IMR-90 (cell line): ENCODE measurements around the gene KDM4B. TPM values are rescaled to one million over a fixed set of nuclear protein-coding genes. Genes with fewer than 3 reads are reported as not detected.

Source experiments
- ATAC-seq: fragments of 200-7000 bp; cut with Tn5 transposase; 2 replicates; pipeline ENCODE4 v1.9.1; 2020; ENCODE audit warnings: low read depth, mild to moderate bottlenecking, moderate library complexity
- BruUV-seq: library from RNA; stranded (reverse); fragments of 400-500 nt; replicated peaks from 2 replicates; lab custom pipeline; 2021; lab: Mats Ljungman, UMichigan
- CTCF ChIA-PET: fragments of 300-600 bp; formaldehyde crosslinking; extraction: SDS; loops from one replicate; lab custom pipeline; 2021; ENCODE audit warnings: antibody characterized with exemption; lab: Yijun Ruan, JAX
- POLR2A ChIA-PET: fragments of 300-600 bp; sonication (Branson Sonifier 250); formaldehyde crosslinking; loops from one replicate; lab custom pipeline; 2022; ENCODE audit warnings: antibody characterized with exemption; ENCODE audit not compliant: unreplicated experiment; lab: Charles Lee
- DNase-seq: peaks from one replicate; pipeline ENCODE4 v3.0.0; 2013
- H2AFZ ChIP-seq: replicated peaks from 2 replicates; pipeline ENCODE3; 2013; ENCODE audit warnings: low read length, mild to moderate bottlenecking; ENCODE audit not compliant: poor library complexity
- H2AK5ac ChIP-seq: 2 replicates; pipeline ENCODE4 v1.6.1; 2013; ENCODE audit warnings: low read depth, low read length, inconsistent platforms
- H2AK9ac ChIP-seq: replicated peaks from 2 replicates; pipeline ENCODE3; 2013; ENCODE audit warnings: mild to moderate bottlenecking, low read depth, low read length, moderate library complexity; ENCODE audit not compliant: poor library complexity
- H2BK120ac ChIP-seq: 2 replicates; pipeline ENCODE4 v1.6.1; 2013; ENCODE audit warnings: low read depth, low read length, inconsistent platforms
- H2BK15ac ChIP-seq: 3 replicates; pipeline ENCODE4 v1.6.1; 2013; ENCODE audit warnings: low read depth, low read length, inconsistent platforms
- H2BK20ac ChIP-seq: 2 replicates; pipeline ENCODE4 v1.6.1; 2013; ENCODE audit warnings: low read depth, mild to moderate bottlenecking, inconsistent platforms, low read length, moderate library complexity
- H2BK5ac ChIP-seq: 2 replicates; pipeline ENCODE4 v1.6.1; 2013; ENCODE audit warnings: mild to moderate bottlenecking, low read depth, low read length, inconsistent platforms; ENCODE audit not compliant: poor library complexity, severe bottlenecking
- H3K14ac ChIP-seq: replicated peaks from 2 replicates; pipeline ENCODE4 v1.6.1; 2013; ENCODE audit warnings: low read depth, low read length, inconsistent platforms
- H3K18ac ChIP-seq: 2 replicates; pipeline ENCODE4 v1.6.1; 2013; ENCODE audit warnings: low read depth, low read length, control low read depth
- H3K23ac ChIP-seq: 2 replicates; pipeline ENCODE4 v1.6.1; 2013; ENCODE audit warnings: low read depth, low read length, inconsistent platforms
- H3K27ac ChIP-seq: 2 replicates; pipeline ENCODE4 v1.5.1; 2013; ENCODE audit warnings: mild to moderate bottlenecking, control low read depth, low read length; ENCODE audit not compliant: insufficient read depth
- H3K27me3 ChIP-seq: 2 replicates; pipeline ENCODE4 v1.6.1; 2013; ENCODE audit warnings: low read length; ENCODE audit not compliant: control insufficient read depth, insufficient read depth
- H3K36me3 ChIP-seq: 2 replicates; pipeline ENCODE4 v1.6.1; 2013; ENCODE audit warnings: low read length, mixed read lengths; ENCODE audit not compliant: control insufficient read depth, insufficient read depth
- H3K4ac ChIP-seq: 2 replicates; pipeline ENCODE4 v1.6.1; 2013; ENCODE audit warnings: low read depth, low read length, inconsistent platforms
- H3K4me1 ChIP-seq: 2 replicates; pipeline ENCODE4 v1.6.1; 2013; ENCODE audit warnings: low read length, mixed read lengths; ENCODE audit not compliant: control insufficient read depth, insufficient read depth
- H3K4me2 ChIP-seq: 2 replicates; pipeline ENCODE4 v1.6.1; 2013; ENCODE audit warnings: low read depth, mild to moderate bottlenecking, control low read depth, low read length, moderate library complexity
- H3K4me3 ChIP-seq: 2 replicates; pipeline ENCODE4 v1.5.1; 2013; ENCODE audit warnings: low read depth, mild to moderate bottlenecking, control low read depth, low read length, moderate library complexity; ENCODE audit not compliant: insufficient read depth
- H3K56ac ChIP-seq: 2 replicates; pipeline ENCODE4 v1.6.1; 2013; ENCODE audit warnings: low read length, inconsistent platforms; ENCODE audit not compliant: insufficient read depth; ENCODE audit errors: extremely low read depth
- H3K79me1 ChIP-seq, 2 experiments: 2 replicates each; pipeline ENCODE4 v1.6.1; 2013; ENCODE audit warnings: low read length in 2 of 2, inconsistent platforms in 1 of 2, low read depth in 1 of 2
- H3K9ac ChIP-seq: 2 replicates; pipeline ENCODE4 v1.6.1; 2013; ENCODE audit warnings: low read depth, low read length, control low read depth
- H3K9me1 ChIP-seq: 2 replicates; pipeline ENCODE4 v1.6.1; 2013; ENCODE audit warnings: low read length, inconsistent platforms; ENCODE audit not compliant: insufficient read depth
- H3K9me3 ChIP-seq: 2 replicates; pipeline ENCODE4 v1.6.1; 2013; ENCODE audit warnings: low read length; ENCODE audit not compliant: control insufficient read depth, insufficient read depth
- H4K20me1 ChIP-seq: 2 replicates; pipeline ENCODE4 v1.6.1; 2013; ENCODE audit warnings: low read length, inconsistent platforms; ENCODE audit not compliant: insufficient read depth
- H4K5ac ChIP-seq: 2 replicates; pipeline ENCODE4 v1.6.1; 2013; ENCODE audit warnings: mild to moderate bottlenecking, low read depth, low read length, control low read depth
- H4K8ac ChIP-seq, 2 experiments: 2 replicates each; pipeline ENCODE4 v1.6.1; 2013; ENCODE audit warnings: low read depth in 2 of 2, low read length in 2 of 2, control low read depth in 1 of 2, inconsistent platforms in 1 of 2
- H4K91ac ChIP-seq: 2 replicates; pipeline ENCODE4 v1.6.1; 2013; ENCODE audit warnings: low read depth, low read length, inconsistent platforms; ENCODE audit not compliant: insufficient read depth
- BHLHE40 ChIP-seq: fragments of 150-350 bp; IDR thresholded peaks from 2 replicates; pipeline ENCODE4 v1.6.1; 2016; ENCODE audit warnings: mild to moderate bottlenecking, low read depth, low read length
- CEBPB ChIP-seq: IDR thresholded peaks from 2 replicates; pipeline ENCODE4 v1.6.1; 2012; ENCODE audit warnings: low read depth, low read length, improper control_type of control experiment
- CHD1 ChIP-seq: IDR thresholded peaks from 2 replicates; pipeline ENCODE4 v1.6.1; 2012; ENCODE audit warnings: low read depth, low read length, improper control_type of control experiment
- CTCF ChIP-seq: conservative IDR thresholded peaks from 2 replicates; pipeline ENCODE4 v1.5.1; 2012; ENCODE audit warnings: mild to moderate bottlenecking, low read depth, low read length, improper control_type of control experiment
- ELK1 ChIP-seq: fragments of 150-350 bp; IDR thresholded peaks from 2 replicates; pipeline ENCODE4 v1.6.1; 2016; ENCODE audit warnings: low read depth, mild to moderate bottlenecking, low read length, moderate library complexity, borderline replicate concordance
- FOS ChIP-seq: fragments of 150-350 bp; IDR thresholded peaks from 2 replicates; pipeline ENCODE4 v1.6.1; 2016; ENCODE audit warnings: low read depth, low read length
- MAFK ChIP-seq: IDR thresholded peaks from 2 replicates; pipeline ENCODE4 v1.6.1; 2012; ENCODE audit warnings: low read depth, low read length, improper control_type of control experiment
- MAZ ChIP-seq: IDR thresholded peaks from 2 replicates; pipeline ENCODE4 v1.6.1; 2012; ENCODE audit warnings: low read depth, mild to moderate bottlenecking, low read length, improper control_type of control experiment, moderate library complexity, borderline replicate concordance
- MXI1 ChIP-seq: IDR thresholded peaks from 2 replicates; pipeline ENCODE4 v1.6.1; 2012; ENCODE audit warnings: low read depth, mild to moderate bottlenecking, low read length, moderate library complexity, borderline replicate concordance
- NFE2L2 ChIP-seq: fragments of 150-350 bp; IDR thresholded peaks from 2 replicates; pipeline ENCODE4 v1.6.1; 2016; ENCODE audit warnings: low read depth, mild to moderate bottlenecking, low read length
- POLR2A ChIP-seq: IDR thresholded peaks from 2 replicates; pipeline ENCODE4 v1.6.1; 2012; ENCODE audit warnings: mild to moderate bottlenecking, low read depth, low read length
- RAD21 ChIP-seq: IDR thresholded peaks from 2 replicates; pipeline ENCODE4 v1.6.1; 2012; ENCODE audit warnings: low read length, improper control_type of control experiment
- RCOR1 ChIP-seq: IDR thresholded peaks from 2 replicates; pipeline ENCODE4 v1.6.1; 2012; ENCODE audit warnings: mild to moderate bottlenecking, low read length, improper control_type of control experiment; ENCODE audit not compliant: insufficient replicate concordance
- RFX5 ChIP-seq: IDR thresholded peaks from 2 replicates; pipeline ENCODE4 v1.8.0; 2012; ENCODE audit warnings: low read depth, mild to moderate bottlenecking, low read length, moderate library complexity
- SMC3 ChIP-seq: fragments of 150-350 bp; IDR thresholded peaks from 2 replicates; pipeline ENCODE4 v1.6.1; 2016; ENCODE audit warnings: low read depth, mild to moderate bottlenecking, antibody characterized with exemption, low read length, moderate library complexity
- WGBS, 2 experiments: methylation state at CpG; one replicate each; pipeline versions ENCODE4 v1.1.5 to v1.1.7; 2013; ENCODE audit warnings: missing lambda C conversion rate in 2 of 2; ENCODE audit not compliant: insufficient read length in 1 of 2; ENCODE audit errors: extremely low coverage in 2 of 2; 5-methylcytosine and 5-hydroxymethylcytosine counted together
- dilution Hi-C: fragments of 300-500 bp; cut with HindIII; formaldehyde crosslinking; loops from one replicate; pipeline ENCODE4 v1.14.3; 2018; ENCODE audit warnings: low sequenced_read_pairs; ENCODE audit not compliant: unreplicated experiment
- in situ Hi-C: fragments of 300-500 bp; cut with MboI; formaldehyde crosslinking; loops from 3 replicates; pipeline ENCODE4 v1.14.3; 2019; ENCODE audit warnings: low sequenced_read_pairs, inconsistent platforms, mixed read lengths
- intact Hi-C: fragments of 100-400 bp; cut with micrococcal nuclease; formaldehyde crosslinking; loops from 2 replicates; pipeline ENCODE4 v1.10.0; 2022
- polyA plus RNA-seq, 3 experiments: library from polyadenylated mRNA; depleted of rRNA; stranded (reverse); fragments of >200 nt; gene quantifications; 2 replicates each; pipeline ENCODE4 v1.2.3, GENCODE V29; 2012; ENCODE audit warnings: low replicate concordance in 1 of 3
- total RNA-seq: library from RNA; depleted of rRNA; stranded (reverse); fragments of >200 nt; gene quantifications from 2 replicates; pipeline ENCODE4 v1.2.3, GENCODE V29; 2012
- TF ChIP-seq, protein P1 (sequence below): fragments of 150-350 bp; IDR thresholded peaks from 2 replicates; pipeline ENCODE4 v1.6.1; 2017; ENCODE audit warnings: mild to moderate bottlenecking, antibody characterized with exemption, low read length, low read depth

Gene KDM4B
- total and polyA plus RNA-seq, 2 of the 4 experiments (the other 2 are of a cell fraction) = 5.0 to 17.9 TPM

DNA sequence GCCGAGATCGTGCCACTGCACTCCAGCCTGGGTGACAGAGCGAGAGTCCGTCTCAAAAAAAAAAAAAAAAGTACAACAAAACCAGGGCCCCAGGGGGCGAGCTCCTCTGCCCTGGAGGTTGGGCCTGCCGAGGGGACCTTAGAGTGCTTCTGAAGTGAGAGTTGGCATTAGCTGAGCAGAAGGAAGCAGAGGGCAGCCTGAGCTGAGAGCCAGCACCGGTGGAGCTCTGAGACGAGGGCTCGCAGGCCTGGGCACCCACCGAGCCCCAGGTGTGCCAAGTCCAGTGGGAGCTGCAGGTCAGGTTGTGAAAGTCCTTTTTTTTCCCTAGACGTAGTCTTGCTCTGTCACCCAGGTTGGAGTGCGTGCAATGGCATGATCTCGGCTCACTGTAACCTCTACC lies 46.0 kb downstream of the KDM4B start:
- H3K4ac ChIP-seq = no peak overlapping the region
- in situ Hi-C loops = no loop called here
- TF ChIP-seq NFE2L2 (no peak), ELK1 (no peak), RAD21 (no peak), CHD1 (no peak), MXI1 (no peak), RFX5 (no peak), MAZ (no peak), CEBPB (no peak), POLR2A (no peak), FOS (no peak), BHLHE40 (no peak), MAFK (no peak), SMC3 (no peak), RCOR1 (no peak), CTCF (no peak)
- TF ChIP-seq, protein P1, sequence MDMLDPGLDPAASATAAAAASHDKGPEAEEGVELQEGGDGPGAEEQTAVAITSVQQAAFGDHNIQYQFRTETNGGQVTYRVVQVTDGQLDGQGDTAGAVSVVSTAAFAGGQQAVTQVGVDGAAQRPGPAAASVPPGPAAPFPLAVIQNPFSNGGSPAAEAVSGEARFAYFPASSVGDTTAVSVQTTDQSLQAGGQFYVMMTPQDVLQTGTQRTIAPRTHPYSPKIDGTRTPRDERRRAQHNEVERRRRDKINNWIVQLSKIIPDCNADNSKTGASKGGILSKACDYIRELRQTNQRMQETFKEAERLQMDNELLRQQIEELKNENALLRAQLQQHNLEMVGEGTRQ = no peak
- DNase-seq = no peak
- H2BK5ac ChIP-seq = no peak overlapping the region
- no peak overlapping the region for H2BK20ac ChIP-seq
- no peaks in the 10 kb centered on the region for H3K27me3 ChIP-seq
- no peak overlapping the region for H3K27ac ChIP-seq
- peaks cover 23 to 89% of the 10 kb centered on the region in 2 experiments for H3K79me1 ChIP-seq
- H3K4me1 ChIP-seq = peaks cover 4% of the 10 kb centered on the region; the same call in 1 of the 2 replicates
- BruUV-seq = no TSS peak
- no peak overlapping the region for H3K56ac ChIP-seq
- no peak overlapping the region for H3K18ac ChIP-seq
- intact Hi-C loops = no loop called here
- dilution Hi-C loops = no loop called here
- H2BK120ac ChIP-seq = no peak overlapping the region
- H2BK15ac ChIP-seq = no peak overlapping the region
- peaks cover 87% of the 10 kb centered on the region for H4K20me1 ChIP-seq
- H3K14ac ChIP-seq = no peak overlapping the region
- H4K5ac ChIP-seq = no peak overlapping the region
- no peak overlapping the region for H3K23ac ChIP-seq
- no peak overlapping the region for H3K9ac ChIP-seq
- H2AFZ ChIP-seq = no peak overlapping the region
- peaks cover 27% of the 10 kb centered on the region for H3K9me1 ChIP-seq
- 86% methylated on average over 5 of the region's 13 CpGs; no CpG with 5 or more reads in 1 of the 2 experiments for WGBS, 2 experiments
- POLR2A ChIA-PET = no interaction called here
- H2AK9ac ChIP-seq = no peak overlapping the region
- CTCF ChIA-PET = interaction anchor here (0.6 to 0.7 kb wide), 3 partner anchors 14 to 81 kb away, joined by 3 to 7 read pairs (median 3); no protein-coding TSS in a partner anchor
- H4K91ac ChIP-seq = no peak overlapping the region
- no peak overlapping the region for H2AK5ac ChIP-seq
- H4K8ac ChIP-seq = no peak overlapping the region
- ATAC-seq = no peak
- no peaks in the 10 kb centered on the region for H3K9me3 ChIP-seq
- H3K4me2 ChIP-seq = no peak overlapping the region
- H3K4me3 ChIP-seq = no peak overlapping the region
- H3K36me3 ChIP-seq = peaks cover 24% of the 10 kb centered on the region
